HepG2 (cell line): ENCODE results near the gene HIC1.

ENCODE experiments used
- BCLAF1 ChIP-seq: fragments of 450-650 bp; IDR thresholded peaks from 2 replicates; pipeline ENCODE4 v1.6.1; 2017; ENCODE audit warnings: mild to moderate bottlenecking
- CCAR2 ChIP-seq: fragments of 200-400 bp; formaldehyde crosslinking; optimal IDR thresholded peaks from 2 replicates; pipeline ENCODE3; 2018; ENCODE audit warnings: low read depth, mild to moderate bottlenecking, low read length, moderate library complexity
- CSRNP1 ChIP-seq: sonication (generic); formaldehyde crosslinking; IDR thresholded peaks from 2 replicates; pipeline ENCODE4 v1.8.1; 2023; ENCODE audit warnings: mild to moderate bottlenecking, missing genetic modification reagents
- FIP1L1 ChIP-seq: fragments of 200-400 bp; formaldehyde crosslinking; IDR thresholded peaks from 2 replicates; pipeline ENCODE4 v1.6.1; 2018; ENCODE audit warnings: low read depth, mild to moderate bottlenecking, low read length, moderate library complexity, borderline replicate concordance; ENCODE audit not compliant: insufficient read depth
- FOXP1 ChIP-seq, 2 experiments: fragments of 450-650 bp in 1 of 2; IDR thresholded peaks; 2 replicates each; pipeline ENCODE4 v1.6.1; 2017 to 2018; ENCODE audit warnings: antibody characterized with exemption in 1 of 2
- GABPA ChIP-seq, 2 experiments: IDR thresholded peaks; 2 replicates each; pipeline ENCODE4 v1.6.1; 2011 to 2016; ENCODE audit warnings: low read depth in 2 of 2, low read length in 1 of 2, missing biosample characterization in 1 of 2, missing genetic modification characterization in 1 of 2
- HMGA1 ChIP-seq: sonication (generic); formaldehyde crosslinking; conservative IDR thresholded peaks from 2 replicates; pipeline ENCODE4 v1.4.0; 2020; ENCODE audit warnings: missing genetic modification reagents
- ZNF33A ChIP-seq: sonication (generic); formaldehyde crosslinking; IDR thresholded peaks from 2 replicates; pipeline ENCODE4 v1.5.1; 2020; ENCODE audit warnings: missing genetic modification reagents, mild to moderate bottlenecking, moderate library complexity, borderline replicate concordance

GRCh38 chr17:2051933-2052559 is 2.9 kb upstream of the HIC1 start:
- TF ChIP-seq GABPA (IDR thresholded peaks at IDR 0.05; ENCODE audit: low read depth, low read length) = no peak
- no peak for TF ChIP-seq GABPA (CRISPR knock-in tag; IDR thresholded peaks at IDR 0.05; ENCODE audit: low read depth)
- no peak for TF ChIP-seq BCLAF1
- no peak for TF ChIP-seq FOXP1 (IDR thresholded peaks at IDR 0.05)
- no peak for TF ChIP-seq FOXP1 (CRISPR knock-in tag; IDR thresholded peaks at IDR 0.05)
- no peak for TF ChIP-seq ZNF33A (CRISPR knock-in tag)
- TF ChIP-seq CSRNP1 (CRISPR knock-in tag) = no peak
- TF ChIP-seq HMGA1 (CRISPR knock-in tag) = no peak
- no peak for TF ChIP-seq FIP1L1
- no peak for TF ChIP-seq CCAR2
